CD14-positive monocyte (primary cell): Measurements from ENCODE around the gene WDR41. TPM values are rescaled to one million over a fixed set of nuclear protein-coding genes. Genes with fewer than 3 reads are reported as not detected.
"Not testable (repeated sequence)": the region's sequence is repeated elsewhere in the genome, so short reads cannot be mapped to it uniquely, and the experiment has no call there.

ENCODE experiments used
- DNase-seq, 3 donors: peaks; one replicate each; pipeline ENCODE4 v3.0.0-alpha.2; 2011 to 2022
- H2AFZ ChIP-seq: 2 replicates; pipeline ENCODE4 v1.6.0; 2012; ENCODE audit warnings: mild to moderate bottlenecking, low read depth, low read length, inconsistent platforms; ENCODE audit not compliant: insufficient read depth, poor library complexity, severe bottlenecking
- H3K27ac ChIP-seq, 2 donors: 1 replicate in 1 of 2; 2 replicates in 1 of 2; pipeline ENCODE4 v1.5.1; 2012 to 2013; ENCODE audit warnings: low read length in 2 of 2, control low read depth in 1 of 2, inconsistent platforms in 1 of 2, low read depth in 1 of 2, mild to moderate bottlenecking in 1 of 2
- H3K27me3 ChIP-seq, 2 donors: one replicate each; pipeline versions ENCODE4 v1.6.0 to v1.6.1; 2011 to 2013; ENCODE audit warnings: low read length in 2 of 2; ENCODE audit not compliant: control insufficient read depth in 2 of 2, insufficient read depth in 2 of 2
- H3K36me3 ChIP-seq, 2 donors: replicated peaks in 1 of 2; 1 replicate in 1 of 2; 2 replicates in 1 of 2; pipeline versions ENCODE4 v1.5.1 to v1.6.1; 2012 to 2013; ENCODE audit warnings: low read length in 2 of 2, control low read depth in 1 of 2, inconsistent platforms in 1 of 2, mild to moderate bottlenecking in 1 of 2; ENCODE audit not compliant: insufficient read depth in 2 of 2, control insufficient read depth in 1 of 2
- H3K4me1 ChIP-seq, 2 donors: 1 replicate in 1 of 2; 2 replicates in 1 of 2; pipeline versions ENCODE4 v1.5.1 to v1.6.1; 2012 to 2013; ENCODE audit warnings: low read length in 2 of 2, control low read depth in 1 of 2, inconsistent platforms in 1 of 2, mild to moderate bottlenecking in 1 of 2, moderate library complexity in 1 of 2; ENCODE audit not compliant: insufficient read depth in 2 of 2, control insufficient read depth in 1 of 2
- H3K4me2 ChIP-seq: replicated peaks from 2 replicates; pipeline ENCODE3; 2012; ENCODE audit warnings: low read length, moderate library complexity, mild to moderate bottlenecking; ENCODE audit not compliant: poor library complexity, severe bottlenecking; ENCODE audit errors: extremely low read depth
- H3K4me3 ChIP-seq, 3 experiments: fragments of 200-600 bp in 1 of 3; sonication (generic) in 1 of 3; replicated peaks in 1 of 3; 1 replicate in 2 of 3; 2 replicates in 1 of 3; pipeline ENCODE4 v1.5.1; 2011 to 2013; ENCODE audit warnings: low read length in 3 of 3, mild to moderate bottlenecking in 3 of 3, control low read depth in 2 of 3, low read depth in 2 of 3, inconsistent platforms in 1 of 3, moderate library complexity in 1 of 3
- H3K79me2 ChIP-seq: 2 replicates; pipeline ENCODE4 v1.6.0; 2012; ENCODE audit warnings: mild to moderate bottlenecking, control low read depth, inconsistent platforms, low read length, moderate library complexity; ENCODE audit not compliant: insufficient read depth
- H3K9ac ChIP-seq: 2 replicates; pipeline ENCODE4 v1.6.0; 2017; ENCODE audit warnings: low read length, mild to moderate bottlenecking; ENCODE audit not compliant: insufficient read depth, poor library complexity, severe bottlenecking
- H3K9me3 ChIP-seq, 2 donors: replicated peaks in 1 of 2; 1 replicate in 1 of 2; 2 replicates in 1 of 2; pipeline versions ENCODE4 v1.5.1 to v1.6.1; 2012 to 2013; ENCODE audit warnings: low read length in 2 of 2, control low read depth in 1 of 2; ENCODE audit not compliant: control insufficient read depth in 1 of 2, insufficient read depth in 1 of 2
- H4K20me1 ChIP-seq: 2 replicates; pipeline ENCODE4 v1.6.0; 2012; ENCODE audit warnings: mild to moderate bottlenecking, low read length, control low read depth, moderate library complexity; ENCODE audit not compliant: insufficient read depth
- H3K27ac Mint-ChIP-seq, 7 donors: one replicate each; pipeline ENCODE4 v1.8.0; 2020; ENCODE audit warnings: mild to moderate bottlenecking in 7 of 7, mixed read lengths in 7 of 7, moderate library complexity in 6 of 7, inconsistent platforms in 2 of 7
- H3K27me3 Mint-ChIP-seq, 3 donors: one replicate each; pipeline ENCODE4 v1.8.0; 2021 to 2022; ENCODE audit warnings: low read depth in 3 of 3, mild to moderate bottlenecking in 3 of 3, mixed read lengths in 3 of 3, moderate library complexity in 3 of 3, inconsistent platforms in 1 of 3
- H3K36me3 Mint-ChIP-seq, 2 donors: one replicate each; pipeline ENCODE4 v1.8.0; 2020; ENCODE audit warnings: mixed read lengths in 2 of 2, inconsistent platforms in 1 of 2, mild to moderate bottlenecking in 1 of 2
- H3K4me1 Mint-ChIP-seq: one replicate; pipeline ENCODE4 v1.8.0; 2020; ENCODE audit warnings: mild to moderate bottlenecking, mixed read lengths
- H3K4me3 Mint-ChIP-seq, 2 donors: one replicate each; pipeline ENCODE4 v1.8.0; 2020; ENCODE audit warnings: mild to moderate bottlenecking in 2 of 2, mixed read lengths in 2 of 2, moderate library complexity in 1 of 2
- H3K9me3 Mint-ChIP-seq, 7 donors: one replicate each; pipeline ENCODE4 v1.8.0; 2020 to 2022; ENCODE audit warnings: mixed read lengths in 7 of 7, mild to moderate bottlenecking in 6 of 7, moderate library complexity in 6 of 7, inconsistent platforms in 2 of 7
- WGBS: methylation state at CpG from one replicate; pipeline ENCODE4 v1.1.5; 2013; ENCODE audit warnings: missing lambda C conversion rate; ENCODE audit not compliant: insufficient coverage; 5-methylcytosine and 5-hydroxymethylcytosine counted together
- intact Hi-C, 2 donors: fragments of 100-400 bp; cut with micrococcal nuclease; formaldehyde crosslinking; loops; one replicate each; pipeline versions ENCODE4 v1.15.0 to v1.15.1; 2023
- polyA plus RNA-seq, 3 donors: library from polyadenylated mRNA; depleted of rRNA in 1 of 3; unstranded in 2 of 3; stranded (reverse) in 1 of 3; fragments of 300-500 nt in 2 of 3; fragments of >200 nt in 1 of 3; fragmentation: Illumina TruSeq in 2 of 3; gene quantifications; 1 replicate in 2 of 3; 2 replicates in 1 of 3; pipeline ENCODE4 v1.2.3, GENCODE V29; 2012 to 2021
- TF ChIP-seq, protein P1 (sequence below): fragments of 200-600 bp; IDR thresholded peaks from one replicate; pipeline ENCODE4 v1.8.0; 2022; ENCODE audit warnings: antibody characterized with exemption, mild to moderate bottlenecking

The WDR41 gene
- polyA plus RNA-seq, 3 donors: 19.6 to 64.0 (median 47.5) TPM

DNA sequence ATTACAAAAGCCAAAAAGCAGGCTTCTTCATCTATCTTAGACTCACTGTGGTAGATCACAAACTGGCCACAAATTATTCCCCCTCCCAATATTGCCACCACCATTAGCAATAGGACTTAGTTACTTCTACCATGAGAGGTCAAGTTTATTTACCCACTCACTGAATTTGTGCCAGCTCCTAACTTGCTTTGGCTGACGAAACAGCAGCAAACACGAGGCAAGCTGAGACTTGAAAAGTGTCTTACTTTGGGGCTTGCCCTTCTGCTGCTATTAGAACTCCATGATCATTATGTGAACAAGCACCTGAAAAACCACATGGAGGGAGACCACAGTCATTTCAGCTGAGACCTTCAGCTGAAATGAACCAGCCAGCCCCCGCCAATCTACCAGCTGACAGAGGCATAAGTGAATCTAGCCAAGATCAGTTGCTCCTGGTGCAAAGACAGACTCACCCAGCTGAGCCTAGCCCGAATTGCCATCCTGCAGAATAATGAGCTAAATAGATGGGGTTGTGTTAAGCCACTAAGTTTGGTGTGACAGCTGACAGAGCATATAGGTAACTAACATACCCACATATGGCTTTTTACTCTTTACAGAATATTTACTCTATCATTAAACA is 5.7 kb downstream of the WDR41 start:
- peaks cover 15 to 55% of the 10 kb centered on the region in 2 donors for H3K36me3 ChIP-seq
- WGBS: 93% methylated on average over 3 of the region's 4 CpGs
- intact Hi-C loops: no loop called here

DNA sequence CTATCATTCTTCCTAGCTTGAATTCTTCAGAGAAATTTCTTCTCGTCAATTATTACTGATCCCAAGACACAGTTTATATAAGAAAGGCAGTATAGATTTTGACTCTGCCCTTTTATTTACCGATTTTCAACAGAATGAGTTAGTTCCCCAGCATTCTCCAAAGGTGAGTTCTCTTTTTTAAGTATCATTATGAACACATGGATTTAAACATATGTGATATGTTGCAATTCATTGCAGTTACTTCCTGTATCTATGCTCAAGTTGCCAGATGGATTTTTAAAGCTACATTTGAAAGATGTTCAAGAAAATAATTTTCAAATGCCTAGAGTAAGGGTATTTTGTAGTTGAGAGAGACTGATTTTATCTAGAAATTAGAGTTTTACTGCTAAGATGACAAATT is 8.4 kb downstream of the WDR41 start:
- H3K27me3 Mint-ChIP-seq: no peaks in the 10 kb centered on the region
- H3K27me3 ChIP-seq: no peaks in the 10 kb centered on the region

More for the DNA sequence above, 5.7 kb downstream of the WDR41 start:
- Histone ChIP-seq H3K27me3 (no peaks in the 10 kb centered on the region), H3K4me3 (no peak overlapping the region), H3K9ac (no peak overlapping the region), H2AFZ (no peak overlapping the region), H3K4me1 (peaks cover 18 to 27% of the 10 kb centered on the region in 2 donors), H3K9me3 (no peaks in the 10 kb centered on the region), H3K27ac (no peak overlapping the region), H3K79me2 (peaks cover 64% of the 10 kb centered on the region), H3K4me2 (no peak overlapping the region), H4K20me1 (peaks cover 9% of the 10 kb centered on the region)
- TF ChIP-seq, protein P1, sequence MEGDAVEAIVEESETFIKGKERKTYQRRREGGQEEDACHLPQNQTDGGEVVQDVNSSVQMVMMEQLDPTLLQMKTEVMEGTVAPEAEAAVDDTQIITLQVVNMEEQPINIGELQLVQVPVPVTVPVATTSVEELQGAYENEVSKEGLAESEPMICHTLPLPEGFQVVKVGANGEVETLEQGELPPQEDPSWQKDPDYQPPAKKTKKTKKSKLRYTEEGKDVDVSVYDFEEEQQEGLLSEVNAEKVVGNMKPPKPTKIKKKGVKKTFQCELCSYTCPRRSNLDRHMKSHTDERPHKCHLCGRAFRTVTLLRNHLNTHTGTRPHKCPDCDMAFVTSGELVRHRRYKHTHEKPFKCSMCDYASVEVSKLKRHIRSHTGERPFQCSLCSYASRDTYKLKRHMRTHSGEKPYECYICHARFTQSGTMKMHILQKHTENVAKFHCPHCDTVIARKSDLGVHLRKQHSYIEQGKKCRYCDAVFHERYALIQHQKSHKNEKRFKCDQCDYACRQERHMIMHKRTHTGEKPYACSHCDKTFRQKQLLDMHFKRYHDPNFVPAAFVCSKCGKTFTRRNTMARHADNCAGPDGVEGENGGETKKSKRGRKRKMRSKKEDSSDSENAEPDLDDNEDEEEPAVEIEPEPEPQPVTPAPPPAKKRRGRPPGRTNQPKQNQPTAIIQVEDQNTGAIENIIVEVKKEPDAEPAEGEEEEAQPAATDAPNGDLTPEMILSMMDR: no peak
- H3K4me1 Mint-ChIP-seq: peaks cover 30% of the 10 kb centered on the region
- H3K27ac Mint-ChIP-seq: no peak overlapping the region
- peaks cover 30 to 39% of the 10 kb centered on the region in 2 donors for H3K36me3 Mint-ChIP-seq
- no peaks in the 10 kb centered on the region for H3K27me3 Mint-ChIP-seq
- DNase-seq: no peak
- no peaks in the 10 kb centered on the region for H3K9me3 Mint-ChIP-seq
- H3K4me3 Mint-ChIP-seq: no peak overlapping the region

GRCh38 chr5:77475041-77475440 is 17.1 kb downstream of the WDR41 start:
- DNase-seq, H3K27me3 ChIP-seq, H3K4me2 ChIP-seq, H3K4me1 Mint-ChIP-seq, H3K36me3 ChIP-seq, H2AFZ ChIP-seq, H3K4me3 ChIP-seq, H3K4me3 Mint-ChIP-seq, intact Hi-C loops, H3K4me1 ChIP-seq, H3K9me3 ChIP-seq, H3K9ac ChIP-seq, H4K20me1 ChIP-seq, H3K27ac Mint-ChIP-seq, H3K27me3 Mint-ChIP-seq, H3K27ac ChIP-seq: not testable (repeated sequence)
- Mint-ChIP-seq H3K9me3 (peaks cover 11 to 19% (median 11%) of the 10 kb centered on the region in 7 donors), H3K36me3 (peaks cover 36 to 38% of the 10 kb centered on the region in 2 donors)
- peaks cover 11% of the 10 kb centered on the region for H3K79me2 ChIP-seq
- no CpG with 5 or more reads among the region's 11 CpGs for WGBS

More for the DNA sequence above, 8.4 kb downstream of the WDR41 start:
- Mint-ChIP-seq H3K4me1 (peaks cover 14% of the 10 kb centered on the region), H3K4me3 (no peak overlapping the region), H3K9me3 (peaks cover 0 to 6% (median 1%) of the 10 kb centered on the region in 7 donors), H3K27ac (peak overlapping the region in 2 of 7 donors; percentile 11 to 76), H3K36me3 (peaks cover 41 to 52% of the 10 kb centered on the region in 2 donors)
- no CpG with 5 or more reads among the region's 2 CpGs for WGBS
- peaks cover 9 to 14% of the 10 kb centered on the region in 2 donors for H3K4me1 ChIP-seq
- peaks cover 36% of the 10 kb centered on the region for H3K79me2 ChIP-seq
- peaks cover 22 to 63% of the 10 kb centered on the region in 2 donors for H3K36me3 ChIP-seq
- intact Hi-C loops: no loop called here
- no peaks in the 10 kb centered on the region for H3K9me3 ChIP-seq
- H3K9ac ChIP-seq: no peak overlapping the region
- DNase-seq: peak; percentile 25 to 68 (median 56)
- peak overlapping the region in 1 of 2 donors; percentile 3 for H3K27ac ChIP-seq
- H4K20me1 ChIP-seq: peaks cover 9% of the 10 kb centered on the region
- H3K4me2 ChIP-seq: peak overlapping the region; percentile 1
- TF ChIP-seq, protein P1: no peak
- H3K4me3 ChIP-seq: no peak overlapping the region
- H2AFZ ChIP-seq: no peak overlapping the region
